GM23248 (cell line): ENCODE data around the gene ICOS. TPM values are rescaled to one million over a fixed set of nuclear protein-coding genes. Genes with fewer than 3 reads are reported as not detected.

Experiments used
- DNase-seq: peaks from one replicate; pipeline ENCODE4 v3.0.0-alpha.2; 2015
- H2AFZ ChIP-seq: fragments of 200-600 bp; sonication (generic); 2 replicates; pipeline ENCODE4 v1.6.1; 2016; ENCODE audit warnings: antibody characterized with exemption
- H3F3A ChIP-seq: fragments of 200-600 bp; sonication (generic); 2 replicates; pipeline ENCODE4 v1.6.1; 2016; ENCODE audit warnings: mild to moderate bottlenecking, antibody characterized with exemption, mixed run types; ENCODE audit not compliant: insufficient read depth
- H3K27ac ChIP-seq: fragments of 200-600 bp; sonication (generic); 2 replicates; pipeline ENCODE4 v1.5.1; 2016; ENCODE audit warnings: mild to moderate bottlenecking
- H3K27me3 ChIP-seq: fragments of 200-600 bp; sonication (generic); replicated peaks from 2 replicates; pipeline ENCODE4 v1.6.1; 2016; ENCODE audit warnings: mild to moderate bottlenecking; ENCODE audit not compliant: insufficient read depth
- H3K36me3 ChIP-seq: fragments of 200-600 bp; sonication (generic); 2 replicates; pipeline ENCODE4 v1.6.1; 2016; ENCODE audit warnings: low read depth, mild to moderate bottlenecking
- H3K4me1 ChIP-seq: fragments of 200-600 bp; sonication (generic); 2 replicates; pipeline ENCODE4 v1.6.1; 2016; ENCODE audit warnings: mild to moderate bottlenecking; ENCODE audit not compliant: insufficient read depth
- H3K4me2 ChIP-seq: fragments of 200-600 bp; sonication (generic); one replicate; pipeline ENCODE4 v1.6.1; 2016; ENCODE audit warnings: mild to moderate bottlenecking; ENCODE audit not compliant: unreplicated experiment
- H3K4me3 ChIP-seq: fragments of 200-600 bp; sonication (generic); 2 replicates; pipeline ENCODE4 v1.5.1; 2016; ENCODE audit warnings: mild to moderate bottlenecking
- H3K79me2 ChIP-seq: fragments of 200-600 bp; sonication (generic); 2 replicates; pipeline ENCODE4 v1.6.1; 2016; ENCODE audit warnings: mild to moderate bottlenecking; ENCODE audit not compliant: insufficient read depth
- H3K9ac ChIP-seq: fragments of 200-600 bp; sonication (generic); 2 replicates; pipeline ENCODE4 v1.6.1; 2016; ENCODE audit warnings: mild to moderate bottlenecking
- H3K9me2 ChIP-seq: fragments of 200-600 bp; sonication (generic); 2 replicates; pipeline ENCODE4 v1.6.1; 2016; ENCODE audit warnings: mixed run types, mild to moderate bottlenecking, moderate library complexity; ENCODE audit not compliant: insufficient read depth
- H3K9me3 ChIP-seq: fragments of 200-600 bp; sonication (generic); one replicate; pipeline ENCODE4 v1.6.1; 2017; ENCODE audit warnings: low read depth
- H4K20me1 ChIP-seq: fragments of 200-600 bp; sonication (generic); 2 replicates; pipeline ENCODE4 v1.6.0; 2016; ENCODE audit not compliant: insufficient read depth
- EZH2 ChIP-seq: fragments of 200-600 bp; sonication (generic); IDR thresholded peaks from 2 replicates; pipeline ENCODE4 v1.6.1; 2018; ENCODE audit warnings: antibody characterized with exemption, mild to moderate bottlenecking; ENCODE audit not compliant: insufficient read depth, poor library complexity, severe bottlenecking
- EZH2phosphoT487 ChIP-seq: fragments of 200-600 bp; sonication (generic); IDR thresholded peaks from 2 replicates; pipeline ENCODE4 v1.6.1; 2018; ENCODE audit warnings: antibody characterized with exemption, moderate library complexity, mild to moderate bottlenecking, low read depth; ENCODE audit not compliant: insufficient read depth
- WGBS, 2 experiments: methylation state at CpG; one replicate each; pipeline ENCODE4 v1.1.6; 2015 to 2017; ENCODE audit warnings: low lambda C conversion rate in 2 of 2, low coverage in 1 of 2; ENCODE audit errors: missing lambda C conversion rate in 2 of 2; 5-methylcytosine and 5-hydroxymethylcytosine counted together
- in situ Hi-C: fragments of 300-500 bp; cut with MboI; formaldehyde crosslinking; loops from 2 replicates; pipeline ENCODE4 v1.15.0; 2020
- polyA plus RNA-seq: library from polyadenylated mRNA; unstranded; fragments of >200 nt; fragmentation: Nextera tagmentation; extraction: Ambion mirVana; gene quantifications from 2 replicates; pipeline ENCODE4 v1.2.1, GENCODE V29; 2016
- total RNA-seq: library from RNA; depleted of rRNA; stranded (reverse); fragments of >200 nt; shearing (Covaris generic); gene quantifications from 2 replicates; pipeline ENCODE4 v1.2.3, GENCODE V29; 2014

The ICOS gene
- total and polyA plus RNA-seq, 2 experiments from 2014 or later, result not detected

- Histone ChIP-seq H3K4me2 (no peak overlapping the region), H2AFZ (no peak overlapping the region), H3K27ac (no peak overlapping the region), H3F3A (no peaks in the 10 kb centered on the region), H3K9ac (no peak overlapping the region), H3K9me2 (no peaks in the 10 kb centered on the region), H3K9me3 (no peaks in the 10 kb centered on the region), H3K36me3 (no peaks in the 10 kb centered on the region), H3K4me1 (no peaks in the 10 kb centered on the region), H3K27me3 (peaks cover 45% of the 10 kb centered on the region; the same call in 1 of the 2 replicates), H4K20me1 (no peaks in the 10 kb centered on the region), H3K79me2 (no peaks in the 10 kb centered on the region), H3K4me3 (no peak overlapping the region)
- WGBS, 2 experiments, result 5 to 8% methylated on average over 5 of the region's 5 CpGs
- TF ChIP-seq EZH2, result no peak
- in situ Hi-C loops, result no loop called here
- no peak for DNase-seq
Observed at GRCh38 chr2:203971251-203971650, 34.7 kb downstream of the ICOS start.

- no peaks in the 10 kb centered on the region for H3F3A ChIP-seq
- no peak overlapping the region for H3K4me2 ChIP-seq
- no peaks in the 10 kb centered on the region for H3K4me1 ChIP-seq
- H3K36me3 ChIP-seq, result no peaks in the 10 kb centered on the region
- in situ Hi-C loops, result no loop called here
- H3K9me2 ChIP-seq, result no peaks in the 10 kb centered on the region
- H4K20me1 ChIP-seq, result no peaks in the 10 kb centered on the region
- H3K9me3 ChIP-seq, result no peaks in the 10 kb centered on the region
- no peak overlapping the region for H3K27ac ChIP-seq
- TF ChIP-seq EZH2phosphoT487 (no peak), EZH2 (no peak)
- peak; percentile 8 for DNase-seq
- no peak overlapping the region for H3K9ac ChIP-seq
- H3K4me3 ChIP-seq, result no peak overlapping the region
- H3K79me2 ChIP-seq, result no peaks in the 10 kb centered on the region
- H3K27me3 ChIP-seq, result peaks cover 45% of the 10 kb centered on the region; the same call in 1 of the 2 replicates
- no peak overlapping the region for H2AFZ ChIP-seq
Observed at GRCh38 chr2:203972066-203972465, 35.5 kb downstream of the ICOS start.

DNA sequence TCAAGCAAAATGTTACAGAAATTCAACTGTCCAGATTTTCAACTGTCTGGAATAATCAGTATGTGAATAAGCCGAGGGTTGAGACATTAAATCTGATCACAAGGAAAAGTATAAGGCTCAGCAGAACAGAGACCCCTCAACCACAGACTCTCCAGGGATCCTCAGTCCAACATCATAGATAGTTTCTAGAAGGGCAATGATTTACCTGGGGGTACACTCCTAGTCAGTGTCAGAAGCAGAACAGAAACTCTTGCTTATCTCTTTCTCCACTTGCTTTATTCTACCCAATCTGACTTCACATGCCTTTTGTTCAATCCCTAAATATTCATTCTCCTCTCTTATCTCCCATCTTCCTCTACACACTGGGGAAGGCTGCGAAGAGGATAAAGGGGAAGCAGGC lies 36.4 kb downstream of the ICOS start:
- Histone ChIP-seq H3K4me1 (no peaks in the 10 kb centered on the region), H3K79me2 (no peaks in the 10 kb centered on the region), H3K9me2 (no peaks in the 10 kb centered on the region), H3K9ac (no peak overlapping the region), H3K36me3 (no peaks in the 10 kb centered on the region), H3K4me2 (no peak overlapping the region), H3K27ac (no peak overlapping the region), H2AFZ (no peak overlapping the region), H3K27me3 (peaks cover 45% of the 10 kb centered on the region; the same call in 1 of the 2 replicates), H3F3A (no peaks in the 10 kb centered on the region), H4K20me1 (no peaks in the 10 kb centered on the region), H3K4me3 (no peak overlapping the region), H3K9me3 (no peaks in the 10 kb centered on the region)
- in situ Hi-C loops, result no loop called here
- 60 to 63% methylated on average over 2 of the region's 2 CpGs for WGBS, 2 experiments
- DNase-seq, result no peak
- TF ChIP-seq EZH2 (no peak), EZH2phosphoT487 (no peak)

GRCh38 chr2:203973676-203974075 lies 37.1 kb downstream of the ICOS start:
- in situ Hi-C loops, result no loop called here
- Histone ChIP-seq H3K4me2 (no peak overlapping the region), H3K27me3 (peaks cover 39% of the 10 kb centered on the region; the same call in 1 of the 2 replicates), H3K9ac (no peak overlapping the region), H3K79me2 (no peaks in the 10 kb centered on the region), H3F3A (no peaks in the 10 kb centered on the region), H3K4me1 (no peaks in the 10 kb centered on the region), H4K20me1 (no peaks in the 10 kb centered on the region), H3K9me3 (no peaks in the 10 kb centered on the region), H3K4me3 (no peak overlapping the region), H3K36me3 (no peaks in the 10 kb centered on the region), H2AFZ (no peak overlapping the region), H3K9me2 (no peaks in the 10 kb centered on the region), H3K27ac (no peak overlapping the region)
- WGBS, 2 experiments, result 10 to 19% methylated on average over 3 of the region's 3 CpGs
- DNase-seq, result no peak
- TF ChIP-seq EZH2phosphoT487 (no peak), EZH2 (no peak)

GRCh38 chr2:203975912-203976311 lies 39.3 kb downstream of the ICOS start:
- in situ Hi-C loops, result no loop called here

More at GRCh38 chr2:203975912-203976311, 39.3 kb downstream of the ICOS start:
- no peaks in the 10 kb centered on the region for H3K36me3 ChIP-seq
- H3K9me2 ChIP-seq, result no peaks in the 10 kb centered on the region
- no peaks in the 10 kb centered on the region for H4K20me1 ChIP-seq
- TF ChIP-seq EZH2 (no peak), EZH2phosphoT487 (no peak)
- no peak for DNase-seq
- no peaks in the 10 kb centered on the region for H3K9me3 ChIP-seq
- H2AFZ ChIP-seq, result no peak overlapping the region
- peaks cover 31% of the 10 kb centered on the region; the same call in 1 of the 2 replicates for H3K27me3 ChIP-seq
- no peak overlapping the region for H3K9ac ChIP-seq
- no peak overlapping the region for H3K4me3 ChIP-seq
- no peaks in the 10 kb centered on the region for H3K79me2 ChIP-seq
- H3F3A ChIP-seq, result no peaks in the 10 kb centered on the region
- 35 to 43% methylated on average over 2 of the region's 2 CpGs for WGBS, 2 experiments
- no peak overlapping the region for H3K27ac ChIP-seq
- H3K4me2 ChIP-seq, result no peak overlapping the region
- no peaks in the 10 kb centered on the region for H3K4me1 ChIP-seq
